MM.1S (cell line): ENCODE measurements around the gene TM4SF20.

Experiments
- CTCF ChIP-seq: fragments of 300-600 bp; sonication (generic); IDR thresholded peaks from 2 replicates; pipeline ENCODE4 v1.5.1; 2016; ENCODE audit warnings: antibody characterized with exemption, low read length, mixed read lengths
- EZH2 ChIP-seq: fragments of 300-600 bp; sonication (generic); optimal IDR thresholded peaks from 2 replicates; pipeline ENCODE3; 2017; ENCODE audit warnings: low read depth, mild to moderate bottlenecking, antibody characterized with exemption, low read length, mixed read lengths
- EZH2phosphoT487 ChIP-seq: fragments of 300-600 bp; sonication (generic); IDR thresholded peaks from 2 replicates; pipeline ENCODE4 v1.6.1; 2018; ENCODE audit warnings: antibody characterized with exemption, low read length

DNA sequence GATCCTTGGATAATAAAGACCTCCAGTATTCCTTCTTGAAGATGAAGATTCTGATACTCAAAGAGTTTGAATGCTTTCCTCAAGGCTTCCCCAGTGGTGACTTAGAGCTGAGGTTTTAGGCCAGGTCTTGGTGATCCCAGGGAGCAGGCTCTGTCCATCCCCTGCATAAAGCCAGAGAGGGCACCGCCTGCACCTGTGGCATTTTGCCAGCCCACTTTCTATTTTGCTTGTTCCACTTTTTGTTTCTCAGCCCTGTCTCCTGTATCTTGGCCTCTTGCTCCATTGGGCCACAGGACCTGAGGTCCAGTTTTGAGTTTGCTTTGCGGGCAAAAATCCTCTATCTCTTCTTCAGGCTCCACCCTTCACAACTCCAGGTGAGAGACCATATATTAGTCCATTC is 15.3 kb upstream of the TM4SF20 start:
- TF ChIP-seq CTCF (no peak), EZH2phosphoT487 (no peak), EZH2 (no peak)
